ENCODE data around the gene ERI3.
"Not testable (repeated sequence)": the region's sequence is repeated elsewhere in the genome, so short reads cannot be mapped to it uniquely, and the experiment has no call there.

Gene ERI3

GRCh38 chr1:44229435-44230167, 125.5 kb downstream of the ERI3 start:
- no peak for DNase-seq

GRCh38 chr1:44228218-44228617, 126.8 kb downstream of the ERI3 start:
- no peak for DNase-seq

- no peak for DNase-seq
These were observed 127.8 kb downstream of the ERI3 start for GRCh38 chr1:44227211-44227610.

- no peak for DNase-seq
These were observed 129.3 kb downstream of the ERI3 start for GRCh38 chr1:44225761-44226160.

- DNase-seq: no peak
These were observed 131.9 kb downstream of the ERI3 start for GRCh38 chr1:44223187-44223610.

GRCh38 chr1:44222397-44223186, 132.5 kb downstream of the ERI3 start:
- no peak for DNase-seq

GRCh38 chr1:44221769-44222168, 133.3 kb downstream of the ERI3 start:
- no peak for DNase-seq

- DNase-seq: no peak
These were observed 134.3 kb downstream of the ERI3 start for GRCh38 chr1:44220755-44221154.

GRCh38 chr1:44220001-44220751, 134.9 kb downstream of the ERI3 start:
- no peak for DNase-seq

GRCh38 chr1:44219301-44219626, 135.8 kb downstream of the ERI3 start:
- no peak for DNase-seq

- DNase-seq: no peak
These were observed 136.4 kb downstream of the ERI3 start for GRCh38 chr1:44218503-44219300.

GRCh38 chr1:44217809-44218410, 137.1 kb downstream of the ERI3 start:
- peak; percentile 83 for DNase-seq

- peak; percentile 95 for DNase-seq
These were observed 141.6 kb downstream of the ERI3 start, which contains the start of gene DMAP1 for GRCh38 chr1:44213222-44214112. Gene DMAP1, plus strand, starts transcription at chr1:44213471. Its CDS starts 283 bp downstream, at chr1:44213754.

GRCh38 chr1:44212355-44213221, 142.5 kb downstream of the ERI3 start:
- no peak for DNase-seq

GRCh38 chr1:44210595-44210994, 144.5 kb downstream of the ERI3 start:
- no peak for DNase-seq

GRCh38 chr1:44208226-44208625, 146.8 kb downstream of the ERI3 start:
- no peak for DNase-seq

- DNase-seq: not testable (repeated sequence)
These were observed 148.5 kb downstream of the ERI3 start for GRCh38 chr1:44206545-44206944.

- DNase-seq: no peak
These were observed 154.7 kb downstream of the ERI3 start for GRCh38 chr1:44200336-44200735.

GRCh38 chr1:44174630-44175029, 180.4 kb downstream of the ERI3 start:
- DNase-seq: no peak
